ENCODE measurements around the gene TRMT61A. TPM values are rescaled to one million over a fixed set of nuclear protein-coding genes. Genes with fewer than 3 reads are reported as not detected.

TRMT61A gene
- total RNA-seq, 2 donors from 2014 or later, result 4.4 to 7.4 TPM

- DNase-seq (ENCODE audit: low spot score), result no peak
- H3K36me3 ChIP-seq, result peaks cover 65% of the 10 kb centered on the region
Observed at GRCh38 chr14:103503296-103503695, 25.7 kb upstream of the TRMT61A start.

GRCh38 chr14:103504991-103505565 lies 23.9 kb upstream of the TRMT61A start:
- H3K27me3 ChIP-seq, result no peaks in the 10 kb centered on the region

More at GRCh38 chr14:103503296-103503695, 25.7 kb upstream of the TRMT61A start:
- Histone ChIP-seq H3K27me3 (no peaks in the 10 kb centered on the region), H3K27ac (no peak overlapping the region), H3K9me3 (no peaks in the 10 kb centered on the region), H3K4me1 (peaks cover 0 to 11% of the 10 kb centered on the region in 2 donors), H3K4me3 (no peak overlapping the region)
- no peak for TF ChIP-seq CTCF (IDR thresholded peaks at IDR 0.05)

GRCh38 chr14:103507751-103508150 lies 21.2 kb upstream of the TRMT61A start:
- no peak for DNase-seq (ENCODE audit: low spot score)
- Histone ChIP-seq H3K4me3 (no peak overlapping the region), H3K27ac (no peak overlapping the region), H3K36me3 (peaks cover 58% of the 10 kb centered on the region), H3K27me3 (no peaks in the 10 kb centered on the region), H3K4me1 (peaks cover 0 to 9% of the 10 kb centered on the region in 2 donors), H3K9me3 (no peaks in the 10 kb centered on the region)
- no peak for TF ChIP-seq CTCF (IDR thresholded peaks at IDR 0.05)

More at GRCh38 chr14:103504991-103505565, 23.9 kb upstream of the TRMT61A start:
- no peak for DNase-seq (ENCODE audit: low spot score)
- H3K27ac ChIP-seq, result no peak overlapping the region
- no peaks in the 10 kb centered on the region for H3K9me3 ChIP-seq
- no peak overlapping the region for H3K4me3 ChIP-seq
- H3K36me3 ChIP-seq, result peaks cover 67% of the 10 kb centered on the region
- no peak for TF ChIP-seq CTCF (IDR thresholded peaks at IDR 0.05)
- peaks cover 0 to 9% of the 10 kb centered on the region in 2 donors for H3K4me1 ChIP-seq

GRCh38 chr14:103508521-103509329 lies 20.3 kb upstream of the TRMT61A start:
- H3K4me1 ChIP-seq, result peaks cover 0 to 19% of the 10 kb centered on the region in 2 donors
- H3K4me3 ChIP-seq, result no peak overlapping the region
- no peaks in the 10 kb centered on the region for H3K9me3 ChIP-seq
- DNase-seq (ENCODE audit: low spot score), result no peak
- no peak for TF ChIP-seq CTCF (IDR thresholded peaks at IDR 0.05)
- no peaks in the 10 kb centered on the region for H3K27me3 ChIP-seq
- no peak overlapping the region for H3K27ac ChIP-seq
- H3K36me3 ChIP-seq, result peaks cover 48% of the 10 kb centered on the region

- no peak for TF ChIP-seq CTCF (IDR thresholded peaks at IDR 0.05)
- no peak overlapping the region for H3K27ac ChIP-seq
- H3K4me1 ChIP-seq, result peaks cover 0 to 22% of the 10 kb centered on the region in 2 donors
- H3K36me3 ChIP-seq, result peaks cover 34% of the 10 kb centered on the region
- H3K9me3 ChIP-seq, result no peaks in the 10 kb centered on the region
- DNase-seq (ENCODE audit: low spot score), result no peak
- H3K27me3 ChIP-seq, result no peaks in the 10 kb centered on the region
- H3K4me3 ChIP-seq, result no peak overlapping the region
Observed at GRCh38 chr14:103509864-103510723, 18.9 kb upstream of the TRMT61A start.

All from right atrium auricular region (tissue), 2 donors.